ENCODE measurements around the gene ZNF532.

The ZNF532 gene

DNA sequence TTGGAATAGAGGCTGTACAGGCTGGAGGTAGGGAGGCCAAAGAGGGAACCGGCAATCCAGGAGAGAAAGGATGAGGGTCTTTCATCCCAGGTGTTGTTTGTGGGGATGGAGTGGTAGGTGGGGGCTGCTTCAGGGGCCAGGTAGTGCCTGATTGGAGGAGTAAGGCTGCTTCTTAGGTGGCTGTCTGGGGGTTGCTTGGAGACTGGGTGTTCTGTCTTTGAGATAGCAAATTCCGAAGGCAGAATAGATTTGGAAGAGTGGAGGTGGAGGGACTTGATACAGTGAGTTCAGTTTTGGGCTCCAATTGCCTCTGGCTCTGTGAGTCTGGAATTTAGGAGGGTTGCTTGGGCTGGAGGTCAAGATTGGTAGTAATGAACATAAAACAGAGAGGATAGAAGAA, 5.9 kb downstream of the ZNF532 start:
- H3K9me3 ChIP-seq (ENCODE audit: insufficient read depth, low read length) = peaks cover 13% of the 10 kb centered on the region
- peaks cover 85% of the 10 kb centered on the region for H3K36me3 ChIP-seq (ENCODE audit: insufficient read depth, insufficient read length, low read length)
- H3K4me1 ChIP-seq (ENCODE audit: insufficient read depth, insufficient read length) = peaks cover 7% of the 10 kb centered on the region
- no peaks in the 10 kb centered on the region for H3K27me3 ChIP-seq (ENCODE audit: insufficient read depth, insufficient read length)
- TF ChIP-seq SUZ12 (IDR thresholded peaks at IDR 0.05; ENCODE audit: extremely low read depth, insufficient read depth, insufficient read length) (no peak), ZNF274 (IDR thresholded peaks at IDR 0.05; ENCODE audit: low read depth, low read length) (no peak), YY1 (IDR thresholded peaks at IDR 0.05; ENCODE audit: insufficient read depth, insufficient read length) (no peak)
- no peak for DNase-seq (ENCODE audit: low read depth, low spot score)
- H3K9ac ChIP-seq (ENCODE audit: insufficient read length, low read depth) = no peak overlapping the region
- no peak overlapping the region for H3K4me3 ChIP-seq (ENCODE audit: insufficient read length, low read depth)

DNA sequence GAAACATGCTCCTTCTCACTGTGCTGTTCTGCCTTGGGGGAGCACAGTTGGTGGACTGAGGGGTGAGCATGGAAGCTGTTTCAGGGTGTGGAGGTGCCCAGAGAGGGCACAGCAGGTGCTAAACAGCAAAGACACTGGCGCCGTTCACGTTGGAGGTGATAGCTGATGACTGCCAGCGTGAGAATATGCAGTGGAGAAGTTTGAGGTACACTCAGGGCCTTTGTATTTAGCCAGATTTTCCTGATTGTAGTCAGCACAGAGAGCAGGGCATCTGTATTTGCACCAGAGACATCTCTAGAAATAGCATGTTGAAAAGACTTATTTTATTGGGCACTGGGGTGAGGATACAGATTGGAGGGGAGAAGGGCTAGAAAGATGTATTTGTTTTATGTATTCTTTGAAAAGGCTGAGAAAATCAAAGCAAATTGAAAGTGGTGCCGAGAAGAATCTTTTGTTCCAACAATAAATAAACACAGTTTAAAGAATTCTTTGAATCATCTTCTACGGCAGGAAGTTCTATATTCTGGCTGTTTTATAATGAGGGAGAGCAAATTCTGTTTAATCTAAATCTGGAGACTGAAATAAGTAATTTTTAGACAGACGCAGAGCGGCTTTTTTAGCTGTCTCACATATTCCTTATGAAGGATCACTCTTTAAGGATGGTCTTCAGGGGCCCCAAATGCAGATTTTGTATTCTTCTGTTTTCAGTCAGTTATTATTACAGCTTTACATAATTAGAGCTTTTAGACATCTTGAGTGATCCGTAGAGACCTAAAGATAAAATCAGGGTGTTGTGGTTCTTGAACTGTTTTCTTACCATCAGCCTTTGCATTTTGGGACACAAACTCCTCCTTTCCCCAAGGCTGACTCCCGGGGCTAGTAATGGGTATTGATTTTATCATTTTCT, 7.1 kb downstream of the ZNF532 start:
- Histone ChIP-seq H3K4me1 (ENCODE audit: insufficient read depth, insufficient read length) (peaks cover 6% of the 10 kb centered on the region), H3K9me3 (ENCODE audit: insufficient read depth, low read length) (peaks cover 13% of the 10 kb centered on the region), H3K9ac (ENCODE audit: insufficient read length, low read depth) (no peak overlapping the region), H3K36me3 (ENCODE audit: insufficient read depth, insufficient read length, low read length) (peaks cover 81% of the 10 kb centered on the region), H3K27me3 (ENCODE audit: insufficient read depth, insufficient read length) (no peaks in the 10 kb centered on the region), H3K4me3 (ENCODE audit: insufficient read length, low read depth) (no peak overlapping the region)
- TF ChIP-seq ZNF274 (IDR thresholded peaks at IDR 0.05; ENCODE audit: low read depth, low read length) (no peak), YY1 (IDR thresholded peaks at IDR 0.05; ENCODE audit: insufficient read depth, insufficient read length) (no peak), SUZ12 (IDR thresholded peaks at IDR 0.05; ENCODE audit: extremely low read depth, insufficient read depth, insufficient read length) (no peak)
- no peak for DNase-seq (ENCODE audit: low read depth, low spot score)

DNA sequence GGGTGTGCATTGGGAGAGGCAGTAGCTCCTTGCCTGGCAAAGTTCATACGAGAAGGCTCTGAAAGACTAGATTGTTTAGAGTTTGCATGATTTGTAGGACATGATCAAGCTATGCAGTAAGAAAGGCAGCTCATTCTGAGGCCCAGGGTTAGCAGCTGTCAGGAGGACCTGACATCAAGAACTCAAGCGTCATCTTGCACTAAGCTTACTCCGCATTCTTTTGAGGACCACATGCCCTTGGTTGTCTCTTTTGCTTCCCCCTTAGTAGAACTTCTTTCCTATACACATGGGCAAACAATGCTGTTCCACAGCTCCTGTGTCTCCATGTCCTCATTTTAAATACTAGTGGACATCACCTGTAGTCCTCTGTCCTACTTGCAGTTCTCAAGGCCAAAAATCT, 14.0 kb downstream of the ZNF532 start:
- H3K9ac ChIP-seq (ENCODE audit: insufficient read length, low read depth) = no peak overlapping the region
- DNase-seq (ENCODE audit: low read depth, low spot score) = no peak
- no peak overlapping the region for H3K4me3 ChIP-seq (ENCODE audit: insufficient read length, low read depth)
- no peaks in the 10 kb centered on the region for H3K4me1 ChIP-seq (ENCODE audit: insufficient read depth, insufficient read length)
- no peaks in the 10 kb centered on the region for H3K27me3 ChIP-seq (ENCODE audit: insufficient read depth, insufficient read length)
- TF ChIP-seq YY1 (IDR thresholded peaks at IDR 0.05; ENCODE audit: insufficient read depth, insufficient read length) (no peak), SUZ12 (IDR thresholded peaks at IDR 0.05; ENCODE audit: extremely low read depth, insufficient read depth, insufficient read length) (no peak), ZNF274 (IDR thresholded peaks at IDR 0.05; ENCODE audit: low read depth, low read length) (no peak)
- peaks cover 77% of the 10 kb centered on the region for H3K36me3 ChIP-seq (ENCODE audit: insufficient read depth, insufficient read length, low read length)
- H3K9me3 ChIP-seq (ENCODE audit: insufficient read depth, low read length) = no peaks in the 10 kb centered on the region

DNA sequence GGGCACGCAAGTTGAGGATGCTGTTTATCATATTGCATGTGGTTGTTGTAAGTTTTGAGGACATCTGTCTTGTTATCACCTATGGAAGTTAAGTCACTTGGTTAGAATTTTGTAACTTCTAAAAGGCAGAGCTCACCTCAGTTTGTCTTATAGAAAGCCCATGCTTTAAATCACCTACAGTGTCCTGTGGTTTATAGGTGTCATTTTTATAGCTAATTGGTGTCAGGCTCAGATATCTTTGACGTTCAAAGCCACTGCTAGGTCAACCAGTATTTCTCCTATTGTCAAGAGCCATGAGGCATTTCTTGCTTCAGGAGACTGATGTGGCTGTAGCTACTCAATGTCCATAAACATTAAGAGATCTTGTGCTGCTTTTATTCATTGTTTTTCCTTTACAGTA, 16.8 kb downstream of the ZNF532 start:
- H3K27me3 ChIP-seq (ENCODE audit: insufficient read depth, insufficient read length) = no peaks in the 10 kb centered on the region
- no peak overlapping the region for H3K4me3 ChIP-seq (ENCODE audit: insufficient read length, low read depth)
- TF ChIP-seq SUZ12 (IDR thresholded peaks at IDR 0.05; ENCODE audit: extremely low read depth, insufficient read depth, insufficient read length) = no peak
- TF ChIP-seq ZNF274 (IDR thresholded peaks at IDR 0.05; ENCODE audit: low read depth, low read length) = no peak
- no peak for TF ChIP-seq YY1 (IDR thresholded peaks at IDR 0.05; ENCODE audit: insufficient read depth, insufficient read length)
- no peak overlapping the region for H3K9ac ChIP-seq (ENCODE audit: insufficient read length, low read depth)
- H3K36me3 ChIP-seq (ENCODE audit: insufficient read depth, insufficient read length, low read length) = peaks cover 61% of the 10 kb centered on the region
- H3K4me1 ChIP-seq (ENCODE audit: insufficient read depth, insufficient read length) = no peaks in the 10 kb centered on the region
- no peak for DNase-seq (ENCODE audit: low read depth, low spot score)
- no peaks in the 10 kb centered on the region for H3K9me3 ChIP-seq (ENCODE audit: insufficient read depth, low read length)

DNA sequence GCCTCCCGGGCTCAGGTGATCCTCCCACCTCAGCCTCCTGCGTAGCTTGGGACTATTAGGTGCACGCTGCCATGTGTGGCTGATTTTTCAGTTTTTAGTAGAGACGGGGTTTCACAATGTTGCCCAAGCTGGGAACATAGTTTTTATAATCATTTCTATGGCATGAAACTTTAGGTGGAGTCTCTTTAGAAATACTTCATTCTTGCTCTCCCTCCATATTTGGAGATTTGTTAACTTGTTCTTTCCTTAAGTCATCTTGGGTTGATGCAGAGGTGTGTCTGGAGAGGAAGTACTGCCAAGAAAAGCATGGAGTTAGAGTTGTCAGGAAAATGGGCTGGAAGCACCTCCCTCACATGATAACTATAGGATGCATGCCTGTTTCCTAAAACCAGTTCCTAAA, 17.4 kb downstream of the ZNF532 start:
- no peak for DNase-seq (ENCODE audit: low read depth, low spot score)
- H3K36me3 ChIP-seq (ENCODE audit: insufficient read depth, insufficient read length, low read length) = peaks cover 55% of the 10 kb centered on the region
- no peaks in the 10 kb centered on the region for H3K4me1 ChIP-seq (ENCODE audit: insufficient read depth, insufficient read length)
- H3K9ac ChIP-seq (ENCODE audit: insufficient read length, low read depth) = no peak overlapping the region
- no peaks in the 10 kb centered on the region for H3K27me3 ChIP-seq (ENCODE audit: insufficient read depth, insufficient read length)
- TF ChIP-seq ZNF274 (IDR thresholded peaks at IDR 0.05; ENCODE audit: low read depth, low read length) (no peak), YY1 (IDR thresholded peaks at IDR 0.05; ENCODE audit: insufficient read depth, insufficient read length) (no peak), SUZ12 (IDR thresholded peaks at IDR 0.05; ENCODE audit: extremely low read depth, insufficient read depth, insufficient read length) (no peak)
- H3K9me3 ChIP-seq (ENCODE audit: insufficient read depth, low read length) = no peaks in the 10 kb centered on the region
- H3K4me3 ChIP-seq (ENCODE audit: insufficient read length, low read depth) = no peak overlapping the region

DNA sequence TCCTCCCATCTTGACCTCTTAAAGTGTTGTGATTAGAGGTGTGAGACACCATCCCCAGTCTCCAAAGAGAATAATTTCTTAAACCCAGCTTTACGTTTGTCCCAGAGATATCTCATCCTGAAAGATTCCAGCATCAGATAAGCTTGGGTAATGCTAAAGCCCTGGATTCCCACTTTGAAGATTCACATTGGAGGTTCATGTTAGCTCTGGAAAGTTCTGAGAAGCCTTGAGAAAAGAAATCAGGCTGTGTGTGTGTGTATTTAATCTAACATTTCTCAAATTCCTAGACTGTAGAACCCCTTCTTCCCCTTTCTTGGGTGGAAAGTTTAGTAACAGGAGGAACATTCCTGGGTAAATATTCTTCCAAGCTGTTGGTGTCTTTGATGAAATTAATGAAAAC, 18.0 kb downstream of the ZNF532 start:
- Histone ChIP-seq H3K4me3 (ENCODE audit: insufficient read length, low read depth) (no peak overlapping the region), H3K4me1 (ENCODE audit: insufficient read depth, insufficient read length) (no peaks in the 10 kb centered on the region), H3K9ac (ENCODE audit: insufficient read length, low read depth) (no peak overlapping the region), H3K27me3 (ENCODE audit: insufficient read depth, insufficient read length) (no peaks in the 10 kb centered on the region), H3K9me3 (ENCODE audit: insufficient read depth, low read length) (no peaks in the 10 kb centered on the region), H3K36me3 (ENCODE audit: insufficient read depth, insufficient read length, low read length) (peaks cover 54% of the 10 kb centered on the region)
- no peak for DNase-seq (ENCODE audit: low read depth, low spot score)
- TF ChIP-seq SUZ12 (IDR thresholded peaks at IDR 0.05; ENCODE audit: extremely low read depth, insufficient read depth, insufficient read length) = no peak
- no peak for TF ChIP-seq ZNF274 (IDR thresholded peaks at IDR 0.05; ENCODE audit: low read depth, low read length)
- no peak for TF ChIP-seq YY1 (IDR thresholded peaks at IDR 0.05; ENCODE audit: insufficient read depth, insufficient read length)

DNA sequence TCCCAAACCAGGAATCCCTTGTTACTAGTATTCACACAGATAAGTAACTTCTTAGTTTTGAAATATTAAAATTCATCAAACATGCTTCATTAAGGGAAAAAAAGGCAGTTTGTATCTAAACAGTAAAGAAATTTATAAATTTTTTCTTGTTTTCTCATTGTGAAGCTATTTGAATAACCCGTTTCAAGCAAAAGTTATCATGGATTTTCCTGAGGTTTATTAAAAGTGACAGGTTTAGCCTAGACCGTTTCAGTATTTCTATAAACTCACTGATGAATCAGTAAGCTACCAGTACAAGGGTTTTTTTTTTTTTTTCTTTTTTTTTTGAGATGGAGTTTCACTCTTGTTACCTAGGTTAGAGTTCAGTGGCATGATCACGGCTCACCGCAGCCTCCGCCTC, 20.0 kb downstream of the ZNF532 start:
- Histone ChIP-seq H3K4me1 (ENCODE audit: insufficient read depth, insufficient read length) (no peaks in the 10 kb centered on the region), H3K27me3 (ENCODE audit: insufficient read depth, insufficient read length) (no peaks in the 10 kb centered on the region), H3K9me3 (ENCODE audit: insufficient read depth, low read length) (no peaks in the 10 kb centered on the region), H3K4me3 (ENCODE audit: insufficient read length, low read depth) (no peak overlapping the region), H3K36me3 (ENCODE audit: insufficient read depth, insufficient read length, low read length) (peaks cover 39% of the 10 kb centered on the region), H3K9ac (ENCODE audit: insufficient read length, low read depth) (no peak overlapping the region)
- no peak for DNase-seq (ENCODE audit: low read depth, low spot score)
- TF ChIP-seq SUZ12 (IDR thresholded peaks at IDR 0.05; ENCODE audit: extremely low read depth, insufficient read depth, insufficient read length) (no peak), ZNF274 (IDR thresholded peaks at IDR 0.05; ENCODE audit: low read depth, low read length) (no peak), YY1 (IDR thresholded peaks at IDR 0.05; ENCODE audit: insufficient read depth, insufficient read length) (no peak)

All from NT2/D1 (cell line).